K562 (cell line): ENCODE results near the gene TIMP4.

Experiments used
- CHCHD3 ChIP-seq: fragments of 250-450 bp; sonication (Bioruptor Pico); IDR thresholded peaks from 2 replicates; pipeline ENCODE4 v2.1.2; 2022; ENCODE audit warnings: mild to moderate bottlenecking
- CREB1 ChIP-seq, 2 experiments: sonication (generic) in 1 of 2; formaldehyde crosslinking in 1 of 2; IDR thresholded peaks; 2 replicates each; pipeline versions ENCODE4 v1.6.1 to v1.8.0; 2012 to 2022; ENCODE audit warnings: inconsistent platforms in 1 of 2, mild to moderate bottlenecking in 1 of 2, missing genetic modification reagents in 1 of 2, moderate library complexity in 1 of 2
- EP300 ChIP-seq: IDR thresholded peaks from 2 replicates; pipeline ENCODE4 v1.6.1; 2012; ENCODE audit warnings: low read length, improper control_type of control experiment
- L3MBTL2 ChIP-seq: fragments of 450-650 bp; IDR thresholded peaks from 2 replicates; pipeline ENCODE4 v1.6.1; 2016; ENCODE audit warnings: mild to moderate bottlenecking, moderate library complexity
- NFIC ChIP-seq: fragments of 450-650 bp; IDR thresholded peaks from 2 replicates; pipeline ENCODE4 v1.6.1; 2017; ENCODE audit warnings: mild to moderate bottlenecking, inconsistent platforms
- NRF1 ChIP-seq, 2 experiments: fragments of 450-650 bp; IDR thresholded peaks in 1 of 2; conservative IDR thresholded peaks in 1 of 2; 2 replicates each; pipeline ENCODE4 v1.6.1; 2014; ENCODE audit warnings: mild to moderate bottlenecking in 2 of 2
- POLR2A ChIP-seq: fragments of 450-650 bp; conservative IDR thresholded peaks from 2 replicates; pipeline ENCODE4 v1.6.1; 2016
- TAF1 ChIP-seq: IDR thresholded peaks from 2 replicates; pipeline ENCODE4 v1.6.1; 2011; ENCODE audit warnings: mild to moderate bottlenecking, low read length, moderate library complexity; ENCODE audit not compliant: insufficient read depth, control insufficient read depth, severe bottlenecking; ENCODE audit errors: extremely low read depth
- ZNF785 ChIP-seq: fragments of 250-450 bp; sonication (Bioruptor Pico); IDR thresholded peaks from 2 replicates; pipeline ENCODE4 v1.4.0; 2020; ENCODE audit warnings: mild to moderate bottlenecking
- TF ChIP-seq, protein P1 (sequence below): sonication (generic); formaldehyde crosslinking; IDR thresholded peaks from 2 replicates; pipeline ENCODE4 v1.5.0; 2020; ENCODE audit warnings: missing genetic modification reagents
- TF ChIP-seq, protein P2 (sequence below): sonication (generic); formaldehyde crosslinking; IDR thresholded peaks from 2 replicates; pipeline ENCODE4 v1.8.1; 2022; ENCODE audit warnings: missing genetic modification reagents
- TF ChIP-seq, protein P3 (sequence below): sonication (generic); formaldehyde crosslinking; IDR thresholded peaks from 2 replicates; pipeline ENCODE4 v1.8.0; 2022; ENCODE audit warnings: missing genetic modification reagents, mild to moderate bottlenecking, borderline replicate concordance
- TF ChIP-seq, protein P4 (sequence below), 3 experiments: IDR thresholded peaks in 2 of 3; conservative IDR thresholded peaks in 1 of 3; 2 replicates each; pipeline ENCODE4 v1.5.1; 2011 to 2012; ENCODE audit warnings: low read length in 3 of 3, mild to moderate bottlenecking in 3 of 3, control low read depth in 2 of 3, improper control_type of control experiment in 1 of 3, inconsistent platforms in 1 of 3, low read depth in 1 of 3, mixed read lengths in 1 of 3, moderate library complexity in 1 of 3; ENCODE audit not compliant: insufficient read depth in 2 of 3
- TF ChIP-seq, protein P5 (sequence below): sonication (generic); formaldehyde crosslinking; IDR thresholded peaks from 2 replicates; pipeline ENCODE4 v1.9.0; 2022; ENCODE audit warnings: mild to moderate bottlenecking, missing genetic modification reagents

DNA sequence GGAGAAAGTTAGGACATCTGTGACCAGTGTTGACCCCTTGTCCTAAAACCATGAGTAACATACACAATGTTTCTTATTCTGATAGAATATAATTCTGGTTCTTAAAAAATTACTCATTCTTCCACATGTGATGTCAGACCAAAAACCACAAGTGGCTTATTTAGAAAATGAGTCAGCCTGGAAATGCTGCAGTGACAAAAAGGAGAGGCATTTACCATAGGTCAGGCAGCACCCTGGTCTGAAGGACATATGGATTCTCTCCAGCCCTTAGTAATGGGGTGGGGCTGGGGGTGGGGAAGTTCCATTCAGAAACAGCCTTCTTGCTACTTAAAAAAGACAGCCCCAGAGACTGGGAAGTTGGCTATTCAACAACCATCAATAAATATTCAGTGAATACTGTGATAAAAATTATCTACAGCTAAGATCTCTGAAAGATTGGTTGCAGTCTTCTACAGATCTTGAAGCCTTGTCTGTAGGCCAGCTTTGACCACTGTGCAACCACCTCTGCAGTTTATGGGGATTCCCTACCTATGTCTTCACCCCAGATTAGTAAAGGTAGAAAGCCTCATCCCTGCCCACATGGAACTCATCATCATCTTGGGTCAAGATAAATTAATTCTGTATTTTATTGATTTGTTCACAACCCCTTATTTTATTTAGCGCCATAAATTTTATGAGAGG lies 34.9 kb upstream of the TIMP4 start:
- no peak for TF ChIP-seq TAF1
- TF ChIP-seq NFIC = no peak
- TF ChIP-seq, protein P1, sequence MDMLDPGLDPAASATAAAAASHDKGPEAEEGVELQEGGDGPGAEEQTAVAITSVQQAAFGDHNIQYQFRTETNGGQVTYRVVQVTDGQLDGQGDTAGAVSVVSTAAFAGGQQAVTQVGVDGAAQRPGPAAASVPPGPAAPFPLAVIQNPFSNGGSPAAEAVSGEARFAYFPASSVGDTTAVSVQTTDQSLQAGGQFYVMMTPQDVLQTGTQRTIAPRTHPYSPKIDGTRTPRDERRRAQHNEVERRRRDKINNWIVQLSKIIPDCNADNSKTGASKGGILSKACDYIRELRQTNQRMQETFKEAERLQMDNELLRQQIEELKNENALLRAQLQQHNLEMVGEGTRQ (CRISPR knock-in tag) = no peak
- no peak for TF ChIP-seq CHCHD3
- TF ChIP-seq CREB1 (IDR thresholded peaks at IDR 0.05) = no peak
- TF ChIP-seq CREB1 (CRISPR knock-in tag; IDR thresholded peaks at IDR 0.05) = no peak; the same call in 1 of the 2 replicates
- TF ChIP-seq, protein P2, sequence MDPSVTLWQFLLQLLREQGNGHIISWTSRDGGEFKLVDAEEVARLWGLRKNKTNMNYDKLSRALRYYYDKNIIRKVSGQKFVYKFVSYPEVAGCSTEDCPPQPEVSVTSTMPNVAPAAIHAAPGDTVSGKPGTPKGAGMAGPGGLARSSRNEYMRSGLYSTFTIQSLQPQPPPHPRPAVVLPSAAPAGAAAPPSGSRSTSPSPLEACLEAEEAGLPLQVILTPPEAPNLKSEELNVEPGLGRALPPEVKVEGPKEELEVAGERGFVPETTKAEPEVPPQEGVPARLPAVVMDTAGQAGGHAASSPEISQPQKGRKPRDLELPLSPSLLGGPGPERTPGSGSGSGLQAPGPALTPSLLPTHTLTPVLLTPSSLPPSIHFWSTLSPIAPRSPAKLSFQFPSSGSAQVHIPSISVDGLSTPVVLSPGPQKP (CRISPR knock-in tag) = no peak
- TF ChIP-seq NRF1 (conservative IDR thresholded peaks at IDR 0.05 in 1 of 2, IDR thresholded peaks at IDR 0.05 in 1 of 2) = no peak
- TF ChIP-seq, protein P3, sequence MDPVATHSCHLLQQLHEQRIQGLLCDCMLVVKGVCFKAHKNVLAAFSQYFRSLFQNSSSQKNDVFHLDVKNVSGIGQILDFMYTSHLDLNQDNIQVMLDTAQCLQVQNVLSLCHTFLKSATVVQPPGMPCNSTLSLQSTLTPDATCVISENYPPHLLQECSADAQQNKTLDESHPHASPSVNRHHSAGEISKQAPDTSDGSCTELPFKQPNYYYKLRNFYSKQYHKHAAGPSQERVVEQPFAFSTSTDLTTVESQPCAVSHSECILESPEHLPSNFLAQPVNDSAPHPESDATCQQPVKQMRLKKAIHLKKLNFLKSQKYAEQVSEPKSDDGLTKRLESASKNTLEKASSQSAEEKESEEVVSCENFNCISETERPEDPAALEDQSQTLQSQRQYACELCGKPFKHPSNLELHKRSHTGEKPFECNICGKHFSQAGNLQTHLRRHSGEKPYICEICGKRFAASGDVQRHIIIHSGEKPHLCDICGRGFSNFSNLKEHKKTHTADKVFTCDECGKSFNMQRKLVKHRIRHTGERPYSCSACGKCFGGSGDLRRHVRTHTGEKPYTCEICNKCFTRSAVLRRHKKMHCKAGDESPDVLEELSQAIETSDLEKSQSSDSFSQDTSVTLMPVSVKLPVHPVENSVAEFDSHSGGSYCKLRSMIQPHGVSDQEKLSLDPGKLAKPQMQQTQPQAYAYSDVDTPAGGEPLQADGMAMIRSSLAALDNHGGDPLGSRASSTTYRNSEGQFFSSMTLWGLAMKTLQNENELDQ (CRISPR knock-in tag) = no peak
- TF ChIP-seq POLR2A = no peak
- TF ChIP-seq, protein P4, sequence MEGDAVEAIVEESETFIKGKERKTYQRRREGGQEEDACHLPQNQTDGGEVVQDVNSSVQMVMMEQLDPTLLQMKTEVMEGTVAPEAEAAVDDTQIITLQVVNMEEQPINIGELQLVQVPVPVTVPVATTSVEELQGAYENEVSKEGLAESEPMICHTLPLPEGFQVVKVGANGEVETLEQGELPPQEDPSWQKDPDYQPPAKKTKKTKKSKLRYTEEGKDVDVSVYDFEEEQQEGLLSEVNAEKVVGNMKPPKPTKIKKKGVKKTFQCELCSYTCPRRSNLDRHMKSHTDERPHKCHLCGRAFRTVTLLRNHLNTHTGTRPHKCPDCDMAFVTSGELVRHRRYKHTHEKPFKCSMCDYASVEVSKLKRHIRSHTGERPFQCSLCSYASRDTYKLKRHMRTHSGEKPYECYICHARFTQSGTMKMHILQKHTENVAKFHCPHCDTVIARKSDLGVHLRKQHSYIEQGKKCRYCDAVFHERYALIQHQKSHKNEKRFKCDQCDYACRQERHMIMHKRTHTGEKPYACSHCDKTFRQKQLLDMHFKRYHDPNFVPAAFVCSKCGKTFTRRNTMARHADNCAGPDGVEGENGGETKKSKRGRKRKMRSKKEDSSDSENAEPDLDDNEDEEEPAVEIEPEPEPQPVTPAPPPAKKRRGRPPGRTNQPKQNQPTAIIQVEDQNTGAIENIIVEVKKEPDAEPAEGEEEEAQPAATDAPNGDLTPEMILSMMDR (IDR thresholded peaks at IDR 0.05 in 2 of 3, conservative IDR thresholded peaks at IDR 0.05 in 1 of 3; ENCODE audit: insufficient read depth in 2 of 3, low read depth in 1 of 3, low read length in 3 of 3) = 0 out of 6 replicates have a peak, but pooled peaks of 1 of the 3 experiments have one; percentile 1
- TF ChIP-seq, protein P5, sequence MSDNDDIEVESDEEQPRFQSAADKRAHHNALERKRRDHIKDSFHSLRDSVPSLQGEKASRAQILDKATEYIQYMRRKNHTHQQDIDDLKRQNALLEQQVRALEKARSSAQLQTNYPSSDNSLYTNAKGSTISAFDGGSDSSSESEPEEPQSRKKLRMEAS (CRISPR knock-in tag) = no peak
- peak; percentile 41; the same call in 1 of the 2 replicates for TF ChIP-seq EP300
- no peak for TF ChIP-seq ZNF785 (CRISPR knock-in tag)
- TF ChIP-seq L3MBTL2 = no peak
